GM15510 (cell line): ENCODE measurements around the gene CCRL2.

Source experiments
- POLR2A ChIP-seq: IDR thresholded peaks from 3 replicates; pipeline ENCODE4 v1.6.1; 2011; ENCODE audit warnings: borderline replicate concordance; ENCODE audit not compliant: insufficient read length; ENCODE audit errors: extremely low read depth

The CCRL2 gene

GRCh38 chr3:46395766-46396530 lies 11.1 kb upstream of the CCRL2 start:
- no peak for TF ChIP-seq POLR2A

DNA sequence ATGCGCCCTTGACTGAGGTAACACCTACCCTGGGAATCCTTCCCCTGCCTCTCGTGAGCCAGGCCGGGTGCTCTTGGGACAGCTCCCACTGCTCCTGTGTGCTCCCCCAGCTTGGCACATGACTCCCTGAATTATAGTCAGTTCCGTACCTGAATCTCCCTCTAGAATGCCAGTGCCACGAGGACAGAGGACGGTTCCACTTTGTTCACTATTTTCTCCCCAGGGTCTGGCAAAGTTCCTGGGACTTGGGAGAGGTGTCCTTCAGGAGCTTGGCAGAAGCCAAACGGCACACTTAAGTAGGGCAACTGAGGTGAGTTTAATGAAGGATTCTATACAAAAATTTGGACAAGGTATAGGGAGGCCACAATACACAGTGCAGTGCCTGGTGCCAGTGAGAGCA lies 9.9 kb upstream of the CCRL2 start:
- TF ChIP-seq POLR2A = no peak

DNA sequence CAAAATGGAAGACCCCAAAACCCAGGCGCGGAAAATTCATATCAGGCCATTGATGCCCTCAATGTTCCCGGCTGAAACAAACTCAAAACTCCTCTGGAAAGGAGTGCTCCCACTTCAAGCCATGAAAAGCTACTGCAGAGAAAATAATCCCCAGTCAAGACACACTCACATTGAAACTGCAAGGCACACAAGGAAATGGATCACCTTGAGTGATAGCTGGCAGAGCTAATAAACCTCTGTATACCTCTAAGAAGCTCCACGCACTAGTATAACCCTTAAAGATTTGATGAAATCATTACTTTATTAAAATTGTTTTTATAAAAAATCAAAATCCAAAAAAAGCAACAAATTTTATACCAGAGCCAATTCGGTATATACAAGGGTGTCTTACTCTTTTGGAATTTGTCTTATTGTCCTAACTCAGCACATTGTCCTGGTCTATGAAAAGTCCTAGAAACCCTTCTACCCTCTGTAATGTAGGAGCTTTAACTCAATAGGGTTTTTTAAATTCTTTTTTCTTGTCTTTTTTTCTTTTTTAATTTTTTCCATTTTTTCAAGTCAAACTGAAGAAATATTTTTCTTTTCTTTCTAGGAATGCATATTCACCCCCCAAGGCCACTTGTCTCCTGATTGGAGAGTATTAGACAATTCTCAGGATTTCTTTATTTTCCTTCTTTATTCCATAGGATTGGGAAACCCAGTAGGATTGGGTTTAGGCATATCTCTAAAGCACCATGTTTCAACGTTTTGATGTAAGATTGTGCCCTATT lies 8.7 kb upstream of the CCRL2 start:
- TF ChIP-seq POLR2A = no peak

DNA sequence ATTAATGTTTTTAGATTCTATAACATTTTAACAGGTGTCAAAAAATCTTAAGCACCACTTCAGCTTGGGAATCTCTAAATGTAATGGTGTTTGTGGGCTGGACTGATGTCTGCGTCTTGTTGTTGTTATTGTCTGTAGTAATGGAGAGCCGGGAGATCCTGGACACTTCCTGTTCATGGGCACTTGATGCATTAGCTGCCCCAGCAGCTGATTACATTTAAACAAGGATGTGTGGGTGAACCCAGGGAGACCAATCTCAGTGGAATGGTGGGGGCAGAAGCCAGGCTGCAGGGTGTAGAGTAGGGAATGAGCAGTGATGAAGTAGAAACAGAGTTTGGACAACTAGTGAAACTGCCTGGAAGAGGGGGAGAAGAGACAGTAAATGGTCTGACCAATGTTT lies 8.0 kb upstream of the CCRL2 start:
- TF ChIP-seq POLR2A = no peak

GRCh38 chr3:46399557-46399956 lies 7.5 kb upstream of the CCRL2 start:
- TF ChIP-seq POLR2A = no peak

DNA sequence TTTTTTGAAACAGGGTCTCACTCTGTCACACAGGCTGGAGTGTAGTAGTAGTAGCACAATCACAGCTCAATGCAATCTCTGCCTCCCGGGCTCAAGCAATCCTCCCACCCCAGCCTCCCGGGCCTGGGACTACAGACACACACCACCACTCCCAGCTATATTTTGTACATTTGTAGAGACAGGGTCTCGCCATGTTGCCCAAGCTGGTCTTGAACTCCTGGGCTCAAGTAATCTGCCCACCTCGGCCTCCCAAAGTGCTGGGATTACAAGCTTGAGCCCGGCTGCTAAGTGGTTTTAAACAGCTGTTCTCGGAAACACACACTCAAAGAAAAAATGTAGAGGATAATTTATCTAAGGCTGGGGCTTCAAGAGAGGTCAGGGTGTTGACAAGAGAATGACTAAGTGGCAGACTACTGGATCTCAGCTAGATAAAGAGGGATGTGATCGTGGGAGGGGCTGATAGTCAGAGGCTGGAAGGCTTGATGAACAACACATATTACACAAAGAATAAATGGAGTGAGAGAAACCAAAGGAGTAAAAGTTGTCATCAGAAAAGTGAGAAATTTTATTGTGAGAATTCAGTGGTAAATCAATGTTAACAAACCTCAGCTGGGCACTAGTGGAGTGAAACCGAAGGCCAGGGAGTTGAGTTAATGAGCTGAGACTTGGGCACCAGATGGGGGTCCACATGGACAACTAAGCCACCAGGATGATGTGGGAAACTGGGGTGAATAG lies 6.9 kb upstream of the CCRL2 start:
- no peak for TF ChIP-seq POLR2A

GRCh38 chr3:46400846-46401245 lies 6.2 kb upstream of the CCRL2 start:
- no peak for TF ChIP-seq POLR2A

DNA sequence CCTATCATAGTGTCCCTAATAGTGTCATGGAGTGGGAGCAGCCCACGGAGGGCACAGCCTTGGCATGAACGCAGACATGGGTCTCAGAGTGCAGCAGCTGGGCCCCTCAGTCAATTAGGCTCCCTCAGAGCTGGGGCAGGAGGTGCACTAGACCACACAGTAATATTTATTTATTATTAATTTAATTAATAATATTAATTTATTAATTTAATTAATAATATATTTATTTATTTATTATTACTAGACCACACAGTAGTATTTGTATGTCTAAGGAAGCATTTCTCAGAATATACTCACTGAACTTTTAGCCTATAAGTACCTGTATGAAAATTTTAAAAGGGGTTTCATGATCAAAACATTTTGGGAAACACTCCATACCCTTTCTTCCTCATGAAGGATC lies 5.5 kb upstream of the CCRL2 start:
- no peak for TF ChIP-seq POLR2A

GRCh38 chr3:46405301-46406019 lies 1.6 kb upstream of the CCRL2 start:
- no peak for TF ChIP-seq POLR2A

DNA sequence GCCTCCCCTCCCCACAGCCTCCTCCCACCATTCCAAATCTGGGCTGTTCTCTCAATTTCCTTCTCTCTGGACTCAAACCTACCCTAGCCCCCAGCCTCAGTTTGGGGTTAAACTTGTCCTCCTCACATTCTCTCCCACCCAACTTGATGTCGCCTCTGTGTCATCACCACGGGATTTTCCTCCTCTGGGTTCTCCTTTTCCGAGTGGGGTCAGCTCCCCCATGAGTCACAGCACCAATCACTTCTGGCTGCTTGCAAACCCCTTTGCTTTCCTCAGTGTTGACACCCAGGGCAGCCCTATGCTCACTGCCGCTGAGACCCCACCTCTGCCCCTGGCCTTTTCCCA lies 644 bp upstream of the CCRL2 start:
- TF ChIP-seq POLR2A = no peak

DNA sequence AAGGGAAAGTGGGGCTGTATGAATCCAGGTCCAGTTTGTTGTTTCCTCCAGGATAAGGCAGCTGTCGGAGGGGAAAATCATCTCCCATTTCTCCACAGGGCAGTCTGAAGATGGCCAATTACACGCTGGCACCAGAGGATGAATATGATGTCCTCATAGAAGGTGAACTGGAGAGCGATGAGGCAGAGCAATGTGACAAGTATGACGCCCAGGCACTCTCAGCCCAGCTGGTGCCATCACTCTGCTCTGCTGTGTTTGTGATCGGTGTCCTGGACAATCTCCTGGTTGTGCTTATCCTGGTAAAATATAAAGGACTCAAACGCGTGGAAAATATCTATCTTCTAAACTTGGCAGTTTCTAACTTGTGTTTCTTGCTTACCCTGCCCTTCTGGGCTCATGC lies 911 bp downstream of the CCRL2 start:
- no peak for TF ChIP-seq POLR2A

GRCh38 chr3:46408853-46409252 lies 1.8 kb downstream of the CCRL2 start:
- no peak for TF ChIP-seq POLR2A

DNA sequence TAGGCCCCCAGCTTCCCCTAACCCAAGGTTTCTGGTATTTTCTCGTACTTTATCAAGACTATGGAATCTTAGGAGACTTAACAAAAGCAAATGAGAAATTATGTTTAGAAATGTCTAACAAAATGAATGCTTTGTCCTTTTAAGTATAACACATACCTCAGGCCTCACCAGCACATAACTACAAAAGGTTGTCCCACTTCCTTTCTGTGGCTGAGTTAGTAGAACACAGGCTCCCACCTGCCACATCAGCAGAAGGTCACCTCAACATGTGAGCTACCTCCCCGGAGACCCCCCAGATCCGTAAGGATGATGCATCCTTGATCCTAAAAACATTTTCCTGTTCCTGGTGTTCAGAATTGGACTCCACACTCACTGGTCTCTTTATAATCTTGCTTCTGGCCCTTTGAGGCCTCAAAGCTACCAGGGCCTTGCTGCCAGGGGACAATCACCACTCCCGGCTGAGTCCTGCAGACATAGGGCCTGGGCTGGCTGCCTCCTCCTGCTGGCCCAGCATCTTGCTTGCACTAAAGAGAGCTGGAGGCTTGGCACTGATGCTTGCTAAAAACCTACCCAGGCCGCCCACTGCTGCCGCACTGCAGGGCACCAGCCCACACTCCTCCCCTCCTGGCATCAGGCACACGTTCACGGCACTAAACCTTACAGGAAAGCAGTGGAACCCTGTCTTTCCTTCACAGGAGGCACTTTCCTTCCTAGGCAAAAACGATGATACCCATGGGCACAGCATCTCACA lies 2.9 kb downstream of the CCRL2 start:
- no peak for TF ChIP-seq POLR2A

DNA sequence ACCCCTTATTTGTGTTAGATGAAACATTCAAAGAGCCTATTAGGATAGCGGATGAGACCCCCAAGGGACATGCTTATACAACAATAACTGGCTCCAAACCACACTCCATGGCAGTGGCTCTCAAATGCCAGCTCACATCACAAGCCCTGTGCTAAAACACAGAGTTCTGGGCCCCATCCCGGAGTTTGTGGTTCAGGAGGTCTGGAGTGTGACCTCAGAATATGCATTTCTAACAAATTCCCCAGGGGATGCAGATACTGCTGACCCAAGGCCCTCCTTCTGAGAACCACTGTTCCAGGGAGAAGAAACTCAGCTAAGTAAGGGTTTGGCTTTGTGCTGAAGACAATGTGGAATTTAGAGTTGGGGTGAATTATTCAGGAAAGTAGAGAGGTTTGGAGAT lies 3.6 kb downstream of the CCRL2 start:
- no peak for TF ChIP-seq POLR2A

- no peak for TF ChIP-seq POLR2A
Measured at GRCh38 chr3:46411271-46411670, 4.2 kb downstream of the CCRL2 start.

DNA sequence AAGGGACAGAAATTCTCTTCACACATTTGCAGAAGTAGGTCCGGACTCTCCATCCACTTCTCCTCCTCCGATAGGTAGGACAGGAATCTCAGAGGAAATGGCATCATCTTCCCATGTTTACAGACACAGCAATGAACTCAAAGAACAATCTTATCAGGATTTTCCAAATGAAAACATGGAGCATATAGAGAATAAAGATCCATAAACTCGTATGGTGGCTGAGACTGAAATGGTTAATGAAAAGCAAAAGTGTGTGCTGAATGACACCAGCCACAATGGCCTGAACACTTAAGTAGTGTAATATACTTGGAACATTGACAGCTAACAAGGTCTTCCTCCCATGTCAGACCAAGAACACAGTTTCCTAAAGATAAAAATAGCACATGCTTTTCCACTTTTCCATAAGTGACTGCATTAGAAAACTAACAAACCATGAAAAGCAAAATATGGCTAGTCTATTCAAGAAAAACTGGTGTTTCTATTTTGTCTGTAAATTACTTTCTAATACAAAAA lies 5.8 kb downstream of the CCRL2 start:
- no peak for TF ChIP-seq POLR2A
